OCI-LY1 (cell line): Measurements from ENCODE around the gene AXIN1.

ENCODE experiments used
- EZH2 ChIP-seq: fragments of 200-600 bp; sonication (generic), shearing (Covaris generic); IDR thresholded peaks from 2 replicates; pipeline ENCODE4 v1.8.0; 2017; ENCODE audit warnings: borderline replicate concordance, mixed run types, mild to moderate bottlenecking, antibody characterized with exemption, low read length, moderate library complexity, mixed read lengths
- TF ChIP-seq, protein P1 (sequence below): fragments of 200-600 bp; sonication (generic), shearing (Covaris generic); IDR thresholded peaks from 2 replicates; pipeline ENCODE4 v1.5.1; 2017; ENCODE audit warnings: mild to moderate bottlenecking, antibody characterized with exemption, low read length, moderate library complexity, mixed read lengths

DNA sequence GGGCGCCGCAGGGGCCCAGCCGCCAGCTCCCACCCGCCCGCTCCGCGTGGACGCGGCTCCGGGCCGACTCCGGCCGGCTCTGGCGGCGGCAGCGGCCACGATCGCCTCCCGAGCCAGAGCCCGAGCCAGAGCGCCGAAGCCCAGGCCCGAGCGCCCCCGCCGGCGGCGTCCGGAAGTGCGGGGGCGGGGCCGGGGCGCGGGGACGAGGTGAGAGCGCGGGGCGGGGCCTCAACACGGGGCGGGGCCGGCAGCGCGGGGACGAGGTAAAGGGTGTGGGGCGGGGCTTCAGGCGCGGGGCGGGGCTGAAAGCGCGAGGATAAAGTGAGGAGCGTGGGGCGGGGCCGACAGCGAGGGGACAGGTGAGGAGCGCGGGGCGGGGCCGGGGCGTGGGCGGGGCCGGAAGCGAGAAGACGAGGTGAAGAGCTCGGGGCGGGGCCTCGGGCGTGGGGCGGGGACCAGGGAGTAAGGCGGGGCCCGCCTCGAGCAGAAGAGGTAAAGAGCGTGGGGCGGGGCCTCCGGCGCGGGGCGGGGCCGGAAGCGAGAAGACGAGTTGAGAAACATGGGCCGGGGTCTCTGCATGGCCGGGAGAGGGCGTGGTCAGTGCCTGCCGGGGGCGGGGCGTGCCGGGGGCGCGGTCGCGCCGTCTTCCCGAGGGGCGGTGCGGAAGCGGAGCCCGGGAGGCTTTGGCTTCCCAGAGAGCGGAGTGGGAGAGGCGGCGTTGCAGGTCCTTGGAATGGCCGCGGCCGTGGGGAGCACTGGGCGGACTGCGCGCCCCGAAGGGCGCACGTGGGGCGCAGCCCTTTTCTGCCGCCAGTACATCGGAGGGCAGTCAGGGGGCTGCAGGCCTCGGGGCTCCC lies at the start of gene AXIN1:
- TF ChIP-seq, protein P1, sequence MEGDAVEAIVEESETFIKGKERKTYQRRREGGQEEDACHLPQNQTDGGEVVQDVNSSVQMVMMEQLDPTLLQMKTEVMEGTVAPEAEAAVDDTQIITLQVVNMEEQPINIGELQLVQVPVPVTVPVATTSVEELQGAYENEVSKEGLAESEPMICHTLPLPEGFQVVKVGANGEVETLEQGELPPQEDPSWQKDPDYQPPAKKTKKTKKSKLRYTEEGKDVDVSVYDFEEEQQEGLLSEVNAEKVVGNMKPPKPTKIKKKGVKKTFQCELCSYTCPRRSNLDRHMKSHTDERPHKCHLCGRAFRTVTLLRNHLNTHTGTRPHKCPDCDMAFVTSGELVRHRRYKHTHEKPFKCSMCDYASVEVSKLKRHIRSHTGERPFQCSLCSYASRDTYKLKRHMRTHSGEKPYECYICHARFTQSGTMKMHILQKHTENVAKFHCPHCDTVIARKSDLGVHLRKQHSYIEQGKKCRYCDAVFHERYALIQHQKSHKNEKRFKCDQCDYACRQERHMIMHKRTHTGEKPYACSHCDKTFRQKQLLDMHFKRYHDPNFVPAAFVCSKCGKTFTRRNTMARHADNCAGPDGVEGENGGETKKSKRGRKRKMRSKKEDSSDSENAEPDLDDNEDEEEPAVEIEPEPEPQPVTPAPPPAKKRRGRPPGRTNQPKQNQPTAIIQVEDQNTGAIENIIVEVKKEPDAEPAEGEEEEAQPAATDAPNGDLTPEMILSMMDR: no peak; the same call in 1 of the 2 replicates
- no peak for TF ChIP-seq EZH2
